Measurements from ENCODE around the gene C4orf50. TPM values are rescaled to one million over a fixed set of nuclear protein-coding genes. Genes with fewer than 3 reads are reported as not detected.

C4orf50 gene
- total and polyA plus RNA-seq, 2 experiments from 2014 or later, result 0.06 to 0.31 TPM

DNA sequence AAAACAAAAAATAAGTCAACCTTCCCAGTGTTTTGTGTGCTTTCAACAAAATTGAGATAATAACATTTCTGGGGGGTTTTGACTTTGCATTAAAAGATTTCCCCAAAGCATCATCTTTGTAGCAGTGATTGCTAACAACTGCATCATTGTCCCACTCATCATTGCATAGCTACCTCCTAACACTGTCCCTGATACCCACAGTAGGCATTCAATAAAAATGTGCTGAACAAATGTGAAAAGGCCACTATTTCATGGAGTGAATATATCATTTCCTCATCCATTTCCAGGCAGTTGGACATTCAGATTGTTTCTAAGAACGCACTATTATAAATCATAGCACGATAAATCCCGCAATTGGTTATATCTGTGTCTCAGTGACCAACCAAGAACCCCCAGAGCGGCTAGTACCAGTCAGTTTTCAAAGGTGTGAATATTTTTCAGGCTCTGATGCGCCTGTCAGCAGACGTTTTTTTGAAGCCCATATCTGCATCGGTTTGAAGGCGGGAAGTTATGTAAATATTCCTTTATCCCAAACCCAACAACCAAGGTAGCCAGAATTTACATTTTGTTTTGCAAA, 89.3 kb downstream of the C4orf50 start (continued):
- no peak for TF ChIP-seq REST (IDR thresholded peaks at IDR 0.05; ENCODE audit: unreplicated experiment)
- TF ChIP-seq ZNF114 (CRISPR knock-in tag; IDR thresholded peaks at IDR 0.05), result no peak
- no peak for TF ChIP-seq POLR2AphosphoS5 (IDR thresholded peaks at IDR 0.05; ENCODE audit: low read depth)
- no peak for TF ChIP-seq EZH2 (IDR thresholded peaks at IDR 0.05; ENCODE audit: low read depth, unreplicated experiment)
- TF ChIP-seq JUNB (IDR thresholded peaks at IDR 0.05; ENCODE audit: unreplicated experiment), result no peak
- no peak for TF ChIP-seq ETS1 (IDR thresholded peaks at IDR 0.05)

- Mint-ChIP-seq H3K4me1 (peaks cover 30% of the 10 kb centered on the region), H3K27ac (no peak overlapping the region), H3K9me3 (no peaks in the 10 kb centered on the region), H3K27me3 (ENCODE audit: insufficient read depth, low read depth, poor library complexity) (peaks cover 10% of the 10 kb centered on the region), H3K4me3 (no peak overlapping the region), H3K36me3 (ENCODE audit: low read depth) (no peaks in the 10 kb centered on the region)
- DNase-seq (ENCODE audit: low spot score) (no peak), ATAC-seq (no peak)
- H3K36me3 ChIP-seq (ENCODE audit: insufficient read depth), result no peaks in the 10 kb centered on the region
- peaks cover 10% of the 10 kb centered on the region; the same call in 1 of the 2 replicates for H3K4me1 ChIP-seq (ENCODE audit: insufficient read depth)
- no peak overlapping the region for H3K27ac ChIP-seq (ENCODE audit: low read depth)
- no peaks in the 10 kb centered on the region for H3K79me2 ChIP-seq (replicated peaks; ENCODE audit: insufficient read depth)
- H3K4me2 ChIP-seq, result no peak overlapping the region
- no peaks in the 10 kb centered on the region for H3K9me2 ChIP-seq (ENCODE audit: insufficient read depth)
- no peak overlapping the region for H2AFZ ChIP-seq
- no peaks in the 10 kb centered on the region for H3F3A ChIP-seq (replicated peaks; ENCODE audit: low read depth)
- no peak overlapping the region for H3K4me3 ChIP-seq
- TF ChIP-seq POLR2AphosphoS5 (IDR thresholded peaks at IDR 0.05; ENCODE audit: low read depth) (no peak), ETS1 (IDR thresholded peaks at IDR 0.05) (no peak), REST (IDR thresholded peaks at IDR 0.05; ENCODE audit: unreplicated experiment) (peak; percentile 54)
- no peaks in the 10 kb centered on the region for H3K27me3 ChIP-seq (ENCODE audit: insufficient read depth)
- H4K20me1 ChIP-seq (replicated peaks; ENCODE audit: insufficient read depth), result no peaks in the 10 kb centered on the region
Observed at GRCh38 chr4:5928274-5928673, 90.0 kb downstream of the C4orf50 start.

Data from GM23338 (cell line).